Measurements from ENCODE around the gene DNAH2.

DNAH2 gene

GRCh38 chr17:7745748-7746470 lies 28.4 kb downstream of the DNAH2 start:
- H3K27me3 ChIP-seq (ENCODE audit: control insufficient read depth, insufficient read depth, low read length), result no peaks in the 10 kb centered on the region
- H3K9me3 ChIP-seq (ENCODE audit: control insufficient read depth, insufficient read depth, low read length), result no peaks in the 10 kb centered on the region
- H3K4me3 ChIP-seq (ENCODE audit: low read depth, low read length), result no peak overlapping the region
- H3K9ac ChIP-seq (ENCODE audit: low read depth, low read length), result no peak overlapping the region
- no peaks in the 10 kb centered on the region for H3K36me3 ChIP-seq (ENCODE audit: control insufficient read depth, insufficient read depth, low read length)
- no peaks in the 10 kb centered on the region for H3K4me1 ChIP-seq (ENCODE audit: control insufficient read depth, insufficient read depth, low read length)

GRCh38 chr17:7747635-7748071 lies 30.1 kb downstream of the DNAH2 start:
- Histone ChIP-seq H3K36me3 (ENCODE audit: control insufficient read depth, insufficient read depth, low read length) (no peaks in the 10 kb centered on the region), H3K27me3 (ENCODE audit: control insufficient read depth, insufficient read depth, low read length) (no peaks in the 10 kb centered on the region), H3K9ac (ENCODE audit: low read depth, low read length) (no peak overlapping the region)

GRCh38 chr17:7748076-7748775 lies 30.7 kb downstream of the DNAH2 start:
- Histone ChIP-seq H3K4me1 (ENCODE audit: control insufficient read depth, insufficient read depth, low read length) (no peaks in the 10 kb centered on the region), H3K4me3 (ENCODE audit: low read depth, low read length) (no peak overlapping the region), H3K27me3 (ENCODE audit: control insufficient read depth, insufficient read depth, low read length) (no peaks in the 10 kb centered on the region), H3K9ac (ENCODE audit: low read depth, low read length) (no peak overlapping the region), H3K9me3 (ENCODE audit: control insufficient read depth, insufficient read depth, low read length) (no peaks in the 10 kb centered on the region), H3K36me3 (ENCODE audit: control insufficient read depth, insufficient read depth, low read length) (no peaks in the 10 kb centered on the region)

More at GRCh38 chr17:7747635-7748071, 30.1 kb downstream of the DNAH2 start:
- no peaks in the 10 kb centered on the region for H3K4me1 ChIP-seq (ENCODE audit: control insufficient read depth, insufficient read depth, low read length)
- H3K4me3 ChIP-seq (ENCODE audit: low read depth, low read length), result no peak overlapping the region
- H3K9me3 ChIP-seq (ENCODE audit: control insufficient read depth, insufficient read depth, low read length), result no peaks in the 10 kb centered on the region

- no peaks in the 10 kb centered on the region for H3K9me3 ChIP-seq (ENCODE audit: control insufficient read depth, insufficient read depth, low read length)
- H3K36me3 ChIP-seq (ENCODE audit: control insufficient read depth, insufficient read depth, low read length), result no peaks in the 10 kb centered on the region
- H3K4me1 ChIP-seq (ENCODE audit: control insufficient read depth, insufficient read depth, low read length), result no peaks in the 10 kb centered on the region
- no peak overlapping the region for H3K9ac ChIP-seq (ENCODE audit: low read depth, low read length)
- no peak overlapping the region for H3K4me3 ChIP-seq (ENCODE audit: low read depth, low read length)
- no peaks in the 10 kb centered on the region for H3K27me3 ChIP-seq (ENCODE audit: control insufficient read depth, insufficient read depth, low read length)
These were observed 32.8 kb downstream of the DNAH2 start for GRCh38 chr17:7750321-7750821.

- H3K9me3 ChIP-seq (ENCODE audit: control insufficient read depth, insufficient read depth, low read length), result no peaks in the 10 kb centered on the region
- H3K9ac ChIP-seq (ENCODE audit: low read depth, low read length), result no peak overlapping the region
- no peaks in the 10 kb centered on the region for H3K36me3 ChIP-seq (ENCODE audit: control insufficient read depth, insufficient read depth, low read length)
- H3K4me1 ChIP-seq (ENCODE audit: control insufficient read depth, insufficient read depth, low read length), result no peaks in the 10 kb centered on the region
- H3K4me3 ChIP-seq (ENCODE audit: low read depth, low read length), result no peak overlapping the region
- H3K27me3 ChIP-seq (ENCODE audit: control insufficient read depth, insufficient read depth, low read length), result no peaks in the 10 kb centered on the region
These were observed 37.1 kb downstream of the DNAH2 start for GRCh38 chr17:7754656-7755055.

GRCh38 chr17:7755095-7755890 lies 37.7 kb downstream of the DNAH2 start:
- Histone ChIP-seq H3K9me3 (ENCODE audit: control insufficient read depth, insufficient read depth, low read length) (no peaks in the 10 kb centered on the region), H3K4me1 (ENCODE audit: control insufficient read depth, insufficient read depth, low read length) (no peaks in the 10 kb centered on the region), H3K9ac (ENCODE audit: low read depth, low read length) (no peak overlapping the region), H3K4me3 (ENCODE audit: low read depth, low read length) (no peak overlapping the region), H3K27me3 (ENCODE audit: control insufficient read depth, insufficient read depth, low read length) (no peaks in the 10 kb centered on the region), H3K36me3 (ENCODE audit: control insufficient read depth, insufficient read depth, low read length) (no peaks in the 10 kb centered on the region)

GRCh38 chr17:7756968-7757367 lies 39.4 kb downstream of the DNAH2 start:
- H3K4me1 ChIP-seq (ENCODE audit: control insufficient read depth, insufficient read depth, low read length), result no peaks in the 10 kb centered on the region
- no peaks in the 10 kb centered on the region for H3K36me3 ChIP-seq (ENCODE audit: control insufficient read depth, insufficient read depth, low read length)
- no peak overlapping the region for H3K9ac ChIP-seq (ENCODE audit: low read depth, low read length)
- no peak overlapping the region for H3K4me3 ChIP-seq (ENCODE audit: low read depth, low read length)
- H3K9me3 ChIP-seq (ENCODE audit: control insufficient read depth, insufficient read depth, low read length), result no peaks in the 10 kb centered on the region
- no peaks in the 10 kb centered on the region for H3K27me3 ChIP-seq (ENCODE audit: control insufficient read depth, insufficient read depth, low read length)

- H3K36me3 ChIP-seq (ENCODE audit: control insufficient read depth, insufficient read depth, low read length), result no peaks in the 10 kb centered on the region
- peaks cover 2% of the 10 kb centered on the region for H3K4me1 ChIP-seq (ENCODE audit: control insufficient read depth, insufficient read depth, low read length)
- no peaks in the 10 kb centered on the region for H3K27me3 ChIP-seq (ENCODE audit: control insufficient read depth, insufficient read depth, low read length)
- H3K9me3 ChIP-seq (ENCODE audit: control insufficient read depth, insufficient read depth, low read length), result no peaks in the 10 kb centered on the region
- H3K9ac ChIP-seq (ENCODE audit: low read depth, low read length), result no peak overlapping the region
- no peak overlapping the region for H3K4me3 ChIP-seq (ENCODE audit: low read depth, low read length)
These were observed 46.4 kb downstream of the DNAH2 start for GRCh38 chr17:7763919-7764318.

GRCh38 chr17:7767004-7767403 lies 49.5 kb downstream of the DNAH2 start:
- H3K9me3 ChIP-seq (ENCODE audit: control insufficient read depth, insufficient read depth, low read length), result no peaks in the 10 kb centered on the region
- no peak overlapping the region for H3K9ac ChIP-seq (ENCODE audit: low read depth, low read length)
- no peaks in the 10 kb centered on the region for H3K36me3 ChIP-seq (ENCODE audit: control insufficient read depth, insufficient read depth, low read length)
- no peak overlapping the region for H3K4me3 ChIP-seq (ENCODE audit: low read depth, low read length)
- peaks cover 2% of the 10 kb centered on the region for H3K4me1 ChIP-seq (ENCODE audit: control insufficient read depth, insufficient read depth, low read length)
- no peaks in the 10 kb centered on the region for H3K27me3 ChIP-seq (ENCODE audit: control insufficient read depth, insufficient read depth, low read length)

GRCh38 chr17:7767405-7768021 lies 50.0 kb downstream of the DNAH2 start:
- no peak overlapping the region for H3K9ac ChIP-seq (ENCODE audit: low read depth, low read length)
- no peak overlapping the region for H3K4me3 ChIP-seq (ENCODE audit: low read depth, low read length)
- H3K27me3 ChIP-seq (ENCODE audit: control insufficient read depth, insufficient read depth, low read length), result no peaks in the 10 kb centered on the region
- no peaks in the 10 kb centered on the region for H3K9me3 ChIP-seq (ENCODE audit: control insufficient read depth, insufficient read depth, low read length)
- H3K4me1 ChIP-seq (ENCODE audit: control insufficient read depth, insufficient read depth, low read length), result peaks cover 2% of the 10 kb centered on the region
- H3K36me3 ChIP-seq (ENCODE audit: control insufficient read depth, insufficient read depth, low read length), result no peaks in the 10 kb centered on the region

GRCh38 chr17:7769854-7770253 lies 52.3 kb downstream of the DNAH2 start:
- no peaks in the 10 kb centered on the region for H3K9me3 ChIP-seq (ENCODE audit: control insufficient read depth, insufficient read depth, low read length)
- H3K4me3 ChIP-seq (ENCODE audit: low read depth, low read length), result no peak overlapping the region
- peaks cover 2% of the 10 kb centered on the region for H3K4me1 ChIP-seq (ENCODE audit: control insufficient read depth, insufficient read depth, low read length)
- no peaks in the 10 kb centered on the region for H3K36me3 ChIP-seq (ENCODE audit: control insufficient read depth, insufficient read depth, low read length)
- H3K27me3 ChIP-seq (ENCODE audit: control insufficient read depth, insufficient read depth, low read length), result no peaks in the 10 kb centered on the region
- H3K9ac ChIP-seq (ENCODE audit: low read depth, low read length), result no peak overlapping the region

Measured in iPS-15b (cell line).